Liver (tissue), 3 donors: Measurements from ENCODE around the gene NIP7.

Source experiments
- GABPA ChIP-seq, 2 donors: IDR thresholded peaks in 1 of 2; conservative IDR thresholded peaks in 1 of 2; 2 replicates each; pipeline ENCODE4 v1.6.1; 2016; ENCODE audit warnings: antibody characterized with exemption in 2 of 2, mild to moderate bottlenecking in 1 of 2, moderate library complexity in 1 of 2
- RAD21 ChIP-seq, 2 donors: IDR thresholded peaks; 2 replicates each; pipeline ENCODE4 v1.6.1; 2016; ENCODE audit warnings: antibody characterized with exemption in 2 of 2, mild to moderate bottlenecking in 2 of 2
- RXRA ChIP-seq, 2 donors: IDR thresholded peaks; 2 replicates each; pipeline ENCODE4 v1.6.1; 2017 to 2018; ENCODE audit warnings: antibody characterized with exemption in 2 of 2, mild to moderate bottlenecking in 1 of 2
- TF ChIP-seq, protein P1 (sequence below): fragments of 150-350 bp; IDR thresholded peaks from 2 replicates; pipeline ENCODE4 v1.5.1; 2017; ENCODE audit warnings: improper control_type of control experiment, low read depth, low read length; ENCODE audit not compliant: missing input control
- TF ChIP-seq, protein P2 (sequence below): IDR thresholded peaks from 2 replicates; pipeline ENCODE4 v1.6.1; 2016; ENCODE audit warnings: antibody characterized with exemption
- donor health status: healthy.
- donor health status: healthy.

DNA sequence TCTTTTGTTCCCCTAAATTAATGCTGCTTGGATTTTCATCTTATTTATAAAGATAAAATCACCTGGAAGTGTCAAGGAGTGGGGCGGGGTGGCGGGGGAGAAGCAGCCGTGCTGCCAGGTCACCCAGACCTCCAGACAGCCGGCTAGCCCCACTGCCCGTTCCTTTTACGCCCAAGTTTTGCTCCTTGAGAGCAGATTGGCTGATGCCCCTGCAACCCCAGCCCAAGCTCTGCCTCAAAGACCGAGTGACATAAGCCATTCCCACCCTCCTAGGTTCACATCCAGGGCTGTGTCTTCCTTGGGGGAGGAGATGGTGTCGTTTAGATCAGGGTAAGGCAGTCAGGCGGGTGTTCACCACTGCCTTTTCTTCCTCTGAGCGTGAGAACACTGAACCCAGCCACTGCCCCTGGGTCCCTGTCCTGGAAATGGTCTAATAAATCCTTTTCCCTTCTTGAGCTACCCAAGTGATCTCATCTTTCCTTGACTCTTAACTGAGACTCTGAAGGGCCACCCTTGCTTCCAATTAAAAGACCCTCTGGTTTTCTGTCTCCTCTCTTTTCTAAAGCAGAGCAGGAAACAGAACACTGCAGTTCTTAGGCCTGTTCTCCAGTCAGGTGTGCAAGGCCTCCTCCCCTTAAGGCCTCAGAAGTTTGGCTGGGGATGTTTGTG, 14.9 kb upstream of the NIP7 start:
- TF ChIP-seq, protein P1, sequence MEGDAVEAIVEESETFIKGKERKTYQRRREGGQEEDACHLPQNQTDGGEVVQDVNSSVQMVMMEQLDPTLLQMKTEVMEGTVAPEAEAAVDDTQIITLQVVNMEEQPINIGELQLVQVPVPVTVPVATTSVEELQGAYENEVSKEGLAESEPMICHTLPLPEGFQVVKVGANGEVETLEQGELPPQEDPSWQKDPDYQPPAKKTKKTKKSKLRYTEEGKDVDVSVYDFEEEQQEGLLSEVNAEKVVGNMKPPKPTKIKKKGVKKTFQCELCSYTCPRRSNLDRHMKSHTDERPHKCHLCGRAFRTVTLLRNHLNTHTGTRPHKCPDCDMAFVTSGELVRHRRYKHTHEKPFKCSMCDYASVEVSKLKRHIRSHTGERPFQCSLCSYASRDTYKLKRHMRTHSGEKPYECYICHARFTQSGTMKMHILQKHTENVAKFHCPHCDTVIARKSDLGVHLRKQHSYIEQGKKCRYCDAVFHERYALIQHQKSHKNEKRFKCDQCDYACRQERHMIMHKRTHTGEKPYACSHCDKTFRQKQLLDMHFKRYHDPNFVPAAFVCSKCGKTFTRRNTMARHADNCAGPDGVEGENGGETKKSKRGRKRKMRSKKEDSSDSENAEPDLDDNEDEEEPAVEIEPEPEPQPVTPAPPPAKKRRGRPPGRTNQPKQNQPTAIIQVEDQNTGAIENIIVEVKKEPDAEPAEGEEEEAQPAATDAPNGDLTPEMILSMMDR: no peak
- TF ChIP-seq RXRA (IDR thresholded peaks at IDR 0.05) (no peak), GABPA (IDR thresholded peaks at IDR 0.05 in 1 of 2, conservative IDR thresholded peaks at IDR 0.05 in 1 of 2) (no peak), RAD21 (IDR thresholded peaks at IDR 0.05) (no peak)
- TF ChIP-seq, protein P2, sequence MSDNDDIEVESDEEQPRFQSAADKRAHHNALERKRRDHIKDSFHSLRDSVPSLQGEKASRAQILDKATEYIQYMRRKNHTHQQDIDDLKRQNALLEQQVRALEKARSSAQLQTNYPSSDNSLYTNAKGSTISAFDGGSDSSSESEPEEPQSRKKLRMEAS: no peak
